Upper lobe of left lung (tissue), 4 donors: ENCODE data around the gene GAGE12D.
"Not testable (repeated sequence)": the region's sequence is repeated elsewhere in the genome, so short reads cannot be mapped to it uniquely, and the experiment has no call there.

Experiments used
- CTCF ChIP-seq, 6 experiments: fragments of 450-650 bp in 4 of 6; fragments of 200-600 bp in 2 of 6; sonication (generic) in 2 of 6; IDR thresholded peaks; one replicate each; pipeline ENCODE4 v1.5.1; 2016 to 2019; ENCODE audit warnings: antibody characterized with exemption in 6 of 6
- EP300 ChIP-seq, 4 donors: sonication (generic); formaldehyde crosslinking; IDR thresholded peaks; one replicate each; pipeline ENCODE4 v1.5.1; 2017; ENCODE audit warnings: antibody characterized with exemption in 4 of 4, control low read depth in 2 of 4

- not testable (repeated sequence) for TF ChIP-seq EP300, CTCF (IDR thresholded peaks at IDR 0.05)
Observed at GRCh38 chrX:49541433-49541832, at the start of gene GAGE12D.
